IPS-18a (cell line): ENCODE results near the gene FOXO3.

Source experiments
- H3K27ac ChIP-seq: one replicate; pipeline ENCODE4 v1.5.1; 2013; ENCODE audit warnings: low read length
- H3K27me3 ChIP-seq: one replicate; pipeline ENCODE4 v1.6.1; 2013; ENCODE audit warnings: mild to moderate bottlenecking, low read length; ENCODE audit not compliant: control insufficient read depth, insufficient read depth
- H3K36me3 ChIP-seq: one replicate; pipeline ENCODE4 v1.6.1; 2013; ENCODE audit warnings: low read depth, low read length; ENCODE audit not compliant: control insufficient read depth
- H3K4me1 ChIP-seq: one replicate; pipeline ENCODE4 v1.6.1; 2013; ENCODE audit warnings: low read depth, low read length; ENCODE audit not compliant: control insufficient read depth
- H3K4me3 ChIP-seq: one replicate; pipeline ENCODE4 v1.5.1; 2013; ENCODE audit warnings: low read length
- H3K9ac ChIP-seq: one replicate; pipeline ENCODE4 v1.6.1; 2013; ENCODE audit warnings: mild to moderate bottlenecking, low read length, moderate library complexity
- H3K9me3 ChIP-seq: one replicate; pipeline ENCODE4 v1.6.1; 2013; ENCODE audit warnings: low read depth, low read length; ENCODE audit not compliant: control insufficient read depth

The FOXO3 gene

GRCh38 chr6:108733051-108733450 lies 172.3 kb downstream of the FOXO3 start:
- no peak overlapping the region for H3K27ac ChIP-seq
- H3K4me1 ChIP-seq: peaks cover 22% of the 10 kb centered on the region
- no peaks in the 10 kb centered on the region for H3K9me3 ChIP-seq
- H3K4me3 ChIP-seq: no peak overlapping the region
- no peaks in the 10 kb centered on the region for H3K36me3 ChIP-seq
- H3K27me3 ChIP-seq: peaks cover 23% of the 10 kb centered on the region
- no peak overlapping the region for H3K9ac ChIP-seq

- Histone ChIP-seq H3K36me3 (no peaks in the 10 kb centered on the region), H3K9ac (no peak overlapping the region), H3K9me3 (no peaks in the 10 kb centered on the region), H3K4me1 (peaks cover 22% of the 10 kb centered on the region), H3K27me3 (peaks cover 23% of the 10 kb centered on the region), H3K27ac (no peak overlapping the region), H3K4me3 (no peak overlapping the region)
These were observed 173.1 kb downstream of the FOXO3 start for GRCh38 chr6:108733706-108734265.
